GM21526 (cell line): Measurements from ENCODE around the gene CCNQ.

ENCODE experiments used
- ATAC-seq: cut with Tn5 transposase; IDR thresholded peaks from one replicate; pipeline ENCODE4 v1.9.1; 2021; ENCODE audit warnings: moderate library complexity; ENCODE audit not compliant: unreplicated experiment, low FRiP score

Gene CCNQ

GRCh38 chrX:153598541-153599191 is at the start of gene CCNQ:
TSS of gene CCNQ (minus strand) at chrX:153599139. CDS start at chrX:153599073, 66 bp downstream.
- peak; percentile 40 for ATAC-seq

GRCh38 chrX:153647461-153648357 is 48.8 kb upstream of the CCNQ start:
- no peak for ATAC-seq

GRCh38 chrX:153646620-153647373 is 47.9 kb upstream of the CCNQ start, which contains the start of gene DUSP9:
TSS of gene DUSP9 (plus strand) at chrX:153647203. CDS start at chrX:153647954, 751 bp downstream.
- ATAC-seq = no peak

- no peak for ATAC-seq
Observed at GRCh38 chrX:153645921-153646488, 47.1 kb upstream of the CCNQ start.

- no peak for ATAC-seq
Observed at GRCh38 chrX:153645151-153645550, 46.2 kb upstream of the CCNQ start.

GRCh38 chrX:153644356-153645125 is 45.6 kb upstream of the CCNQ start:
- no peak for ATAC-seq

DNA sequence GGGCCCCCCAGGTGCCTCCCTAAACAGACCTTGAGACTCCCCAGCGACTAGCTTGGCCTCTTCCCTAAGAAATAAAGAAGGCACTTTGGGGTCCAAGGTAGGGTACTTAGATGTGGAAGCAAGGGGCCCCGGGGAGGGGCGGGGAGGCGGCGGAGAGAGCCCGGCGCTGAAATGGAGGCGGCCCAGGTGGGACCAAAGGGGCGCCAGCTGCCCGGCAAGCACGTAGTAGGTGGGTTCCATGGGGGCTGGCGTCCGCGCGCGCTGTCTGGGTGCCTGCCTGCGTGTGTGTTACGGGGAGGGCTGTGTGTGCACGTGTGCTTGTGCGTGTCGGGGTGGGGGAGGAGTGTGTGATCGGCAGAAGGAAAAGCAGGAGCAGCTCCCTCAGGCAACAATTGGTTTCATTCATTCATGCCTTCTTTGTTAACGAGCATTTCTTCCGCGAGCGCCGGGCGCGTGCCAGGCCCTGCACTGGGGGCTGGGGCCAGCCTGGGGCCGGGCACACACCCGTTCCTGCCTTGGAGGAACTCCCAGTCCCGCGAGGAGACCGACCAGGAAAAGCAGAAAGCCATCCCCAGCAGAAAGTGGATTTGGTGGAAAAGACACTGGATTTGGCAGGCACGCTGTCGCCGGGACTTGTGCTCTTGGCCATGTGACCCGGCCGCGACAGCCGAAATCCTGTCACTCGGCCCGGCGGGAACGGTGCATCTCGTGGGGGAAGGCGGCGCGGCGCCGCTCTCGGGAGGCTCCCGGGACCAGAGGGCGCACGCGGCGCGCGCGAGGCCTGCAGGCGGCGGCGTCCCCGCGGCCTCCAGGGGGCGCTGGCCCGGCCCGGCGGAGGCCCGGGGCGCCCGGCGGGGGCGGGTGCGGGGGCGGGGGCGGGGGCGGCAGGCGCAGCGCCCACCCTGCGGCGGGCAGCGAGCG is 44.8 kb upstream of the CCNQ start:
- ATAC-seq = no peak

GRCh38 chrX:153642655-153643430 is 43.9 kb upstream of the CCNQ start:
- ATAC-seq = no peak

GRCh38 chrX:153642051-153642654 is 43.2 kb upstream of the CCNQ start:
- ATAC-seq = no peak

GRCh38 chrX:153641627-153642026 is 42.7 kb upstream of the CCNQ start:
- no peak for ATAC-seq

GRCh38 chrX:153640736-153641575 is 42.0 kb upstream of the CCNQ start:
- ATAC-seq = no peak

GRCh38 chrX:153640045-153640686 is 41.2 kb upstream of the CCNQ start:
- ATAC-seq = no peak

DNA sequence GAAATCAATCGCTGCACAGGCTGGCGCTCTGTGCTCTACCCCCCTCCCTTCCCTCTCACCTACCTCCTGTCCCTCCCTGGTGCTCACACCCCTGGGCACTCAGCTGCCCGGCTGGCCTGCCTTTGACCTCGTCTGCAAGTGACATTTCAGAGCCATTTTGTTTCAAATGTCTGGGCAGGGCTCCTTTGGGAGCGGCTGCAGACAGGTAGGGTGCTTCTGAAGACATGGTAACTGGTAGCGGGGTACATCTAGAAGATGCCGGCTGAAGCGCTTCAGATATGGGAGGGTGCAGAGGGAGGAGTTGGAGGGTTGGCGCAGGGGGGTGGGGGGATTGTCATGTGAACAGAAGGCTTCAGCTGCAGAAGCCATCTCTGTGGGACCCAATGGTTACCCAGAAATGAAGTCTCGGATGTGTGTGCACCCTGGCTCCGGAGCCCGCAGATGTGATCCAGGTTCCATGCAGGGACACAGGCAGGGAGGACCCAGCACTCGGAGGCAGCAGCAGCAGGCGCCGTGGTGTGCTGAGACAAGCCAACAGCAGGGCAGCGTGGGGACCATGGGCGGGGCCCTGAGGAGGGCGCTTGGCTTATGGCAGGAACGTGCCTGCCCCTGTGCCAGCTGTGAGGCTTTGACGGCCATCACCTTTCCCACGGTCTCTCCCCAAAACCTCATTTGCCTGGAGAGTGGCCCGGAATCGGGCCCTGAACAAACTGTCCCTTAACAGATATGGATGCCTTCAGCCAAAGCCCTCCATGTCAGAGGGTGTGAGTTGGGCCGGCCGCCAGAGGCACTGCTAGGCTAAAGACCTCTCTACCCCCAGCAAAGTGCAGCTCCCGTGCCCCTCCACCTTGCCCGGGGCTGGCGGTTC is 40.5 kb upstream of the CCNQ start:
- no peak for ATAC-seq

GRCh38 chrX:153638436-153639176 is 39.7 kb upstream of the CCNQ start:
- no peak for ATAC-seq

DNA sequence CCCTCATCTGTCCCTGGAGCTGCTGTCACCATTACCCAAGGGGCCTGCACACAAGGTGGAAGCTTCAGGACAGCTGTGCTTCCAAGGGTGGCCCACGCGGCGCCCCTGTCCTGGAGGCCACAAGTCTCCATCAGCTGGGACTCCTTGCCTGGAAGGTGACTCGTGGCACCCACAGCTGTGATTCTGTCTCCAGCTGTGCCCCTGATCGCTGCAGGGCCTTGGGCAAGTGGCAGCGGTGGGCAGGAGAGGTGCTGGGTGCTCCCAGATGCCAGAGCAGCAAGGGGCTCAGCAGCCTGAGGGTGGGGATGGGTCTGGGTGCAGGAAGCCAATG is 39.1 kb upstream of the CCNQ start:
- no peak for ATAC-seq
